Hepatocyte (in vitro differentiated cells): ENCODE results near the gene ANKRD17.

Source experiments
- CTCF ChIP-seq: fragments of 200-600 bp; sonication (generic); IDR thresholded peaks from 2 replicates; pipeline ENCODE4 v1.5.1; 2016; ENCODE audit warnings: antibody characterized with exemption, mild to moderate bottlenecking; ENCODE audit not compliant: poor library complexity
- EZH2 ChIP-seq: fragments of 200-600 bp; sonication (generic); IDR thresholded peaks from 2 replicates; pipeline ENCODE4 v1.6.1; 2016; ENCODE audit warnings: antibody characterized with exemption, mild to moderate bottlenecking, borderline replicate concordance

- no peak for TF ChIP-seq CTCF
- TF ChIP-seq EZH2: no peak
These were observed 204.6 kb downstream of the ANKRD17 start for GRCh38 chr4:73053974-73054480.
